GM18868 (cell line): ENCODE measurements around the gene CBR4.

Source experiments
- ATAC-seq: cut with Tn5 transposase; IDR thresholded peaks from one replicate; pipeline ENCODE4 v1.9.1; 2021; ENCODE audit warnings: mild to moderate bottlenecking, moderate library complexity; ENCODE audit not compliant: unreplicated experiment

Gene CBR4

DNA sequence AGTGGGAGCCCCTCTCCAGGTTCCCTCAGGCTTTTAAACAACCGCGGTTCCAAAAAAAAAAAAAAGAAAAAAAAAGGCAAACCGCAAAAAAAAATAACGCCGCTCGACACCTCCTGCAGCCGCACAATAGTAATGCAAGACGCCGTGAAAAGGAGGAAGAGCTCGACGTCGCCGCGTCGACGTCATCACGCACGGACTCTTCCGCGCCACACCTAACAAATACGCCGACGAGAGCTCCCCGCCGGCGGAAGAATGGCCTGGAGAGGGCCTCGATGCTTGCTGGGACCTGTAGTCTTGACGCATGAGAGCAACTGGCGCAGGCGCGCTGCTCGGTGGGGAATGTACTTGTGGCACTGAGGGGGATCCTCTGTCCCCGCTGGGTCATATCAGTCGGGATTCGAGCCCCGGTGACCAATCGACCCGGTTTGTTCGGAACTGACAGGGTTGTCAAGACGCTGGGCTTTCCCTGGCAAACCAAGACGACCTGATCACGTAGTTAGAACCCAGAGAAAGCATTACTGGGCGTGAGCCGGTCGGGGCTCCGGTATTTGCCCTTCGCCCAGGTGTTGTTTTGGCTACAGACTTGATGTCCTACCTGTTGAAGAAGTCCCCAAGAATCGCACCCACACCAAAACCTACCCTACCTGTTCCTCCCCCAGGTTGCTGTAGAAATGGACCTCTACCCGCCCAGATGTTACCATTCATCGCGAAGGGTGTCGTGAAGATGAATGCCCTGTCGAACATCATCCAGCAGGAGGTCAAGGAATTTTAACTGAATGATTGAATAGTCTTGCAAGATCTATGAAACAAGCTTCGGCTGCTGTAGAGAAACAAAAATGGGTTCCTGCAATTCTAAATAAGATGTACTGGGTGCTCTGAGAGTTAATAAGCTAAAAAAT is at the start of gene CBR4:
CBR4 (minus strand) TSS at position 131 of the 899 bp plus-strand sequence. CDS start 166 bp downstream, outside the sequence.
- peak; percentile 97 for ATAC-seq

DNA sequence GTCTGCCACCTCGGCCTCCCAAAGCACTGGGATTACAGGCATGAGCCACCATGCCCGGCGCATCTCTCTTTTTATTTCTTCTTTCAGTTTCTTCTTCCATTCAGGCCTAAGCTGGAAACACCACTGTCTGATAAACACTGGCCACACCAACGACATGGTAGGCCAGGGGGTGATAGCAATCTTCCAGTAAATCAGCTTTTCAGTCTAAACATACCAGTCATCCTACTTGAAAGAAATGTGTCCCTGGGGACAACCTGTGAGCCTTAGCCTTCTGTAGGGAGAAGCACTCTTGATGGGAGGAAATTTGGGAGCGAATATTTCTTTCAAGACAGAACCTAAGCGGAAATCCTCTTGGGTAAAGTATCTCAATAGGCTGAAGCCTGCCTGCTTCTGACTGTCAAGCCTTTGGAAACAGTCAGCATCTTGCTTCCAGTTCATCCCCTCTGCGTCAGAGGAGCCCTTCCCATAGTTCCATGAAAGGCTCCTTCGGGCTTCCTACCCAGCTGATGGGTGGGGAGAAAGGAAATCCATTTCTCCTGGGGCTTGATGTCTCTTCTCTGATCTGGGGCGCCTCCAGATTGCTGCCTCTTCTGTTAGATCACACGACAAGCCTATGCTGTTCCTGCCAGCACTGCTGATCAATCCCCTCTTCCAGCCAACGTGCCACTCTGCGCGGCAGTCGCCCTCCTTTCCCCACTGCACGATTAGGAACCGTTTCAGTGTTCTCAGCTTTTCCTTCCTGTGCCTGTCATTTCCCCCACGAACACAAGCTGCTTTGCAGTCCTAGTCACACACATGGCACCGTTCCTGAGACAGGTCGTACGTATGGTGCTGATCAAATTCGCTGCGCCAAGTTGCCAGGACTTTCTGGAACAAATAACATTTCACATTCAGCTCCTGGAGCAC is 49.5 kb upstream of the CBR4 start:
- ATAC-seq, result no peak

DNA sequence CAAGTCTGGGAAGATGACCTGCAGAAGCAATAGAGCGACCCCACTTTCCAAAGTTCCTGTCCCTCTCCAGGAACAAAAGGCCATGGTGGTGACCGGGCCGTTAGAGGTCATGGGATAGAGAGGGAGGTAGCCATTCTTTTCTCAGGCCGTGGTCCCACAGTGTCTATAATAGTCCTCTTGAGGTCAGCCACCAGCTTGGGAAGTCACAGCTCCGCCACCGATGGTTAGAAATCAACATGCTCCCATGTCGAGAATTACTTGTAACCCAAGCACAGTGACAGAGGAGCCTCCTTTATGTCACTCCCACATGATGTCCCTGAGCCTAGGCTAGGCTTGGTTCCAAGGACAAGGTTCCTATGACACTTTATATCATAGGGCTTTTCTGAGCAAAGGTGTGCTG is 48.3 kb upstream of the CBR4 start:
- no peak for ATAC-seq

DNA sequence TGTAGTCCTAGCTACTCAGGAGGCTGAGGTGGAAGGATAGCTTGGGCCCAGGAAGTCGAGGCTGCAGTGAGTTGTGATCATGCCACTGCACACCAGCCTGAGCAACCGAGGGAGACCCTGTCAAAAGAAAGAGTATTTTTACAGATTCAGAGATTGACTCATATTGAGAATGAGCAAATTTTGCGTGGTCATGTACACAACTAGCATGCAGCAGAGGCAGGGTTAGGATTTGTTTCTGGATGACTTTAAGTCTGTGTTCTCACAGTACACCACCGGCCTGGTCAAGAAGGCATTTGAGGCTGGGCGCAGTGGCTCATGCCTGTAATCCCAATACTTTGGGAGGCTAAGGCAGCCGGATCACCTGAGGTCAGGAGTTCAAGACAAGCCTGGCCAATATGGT is 44.8 kb upstream of the CBR4 start:
- ATAC-seq, result peak; percentile 89

DNA sequence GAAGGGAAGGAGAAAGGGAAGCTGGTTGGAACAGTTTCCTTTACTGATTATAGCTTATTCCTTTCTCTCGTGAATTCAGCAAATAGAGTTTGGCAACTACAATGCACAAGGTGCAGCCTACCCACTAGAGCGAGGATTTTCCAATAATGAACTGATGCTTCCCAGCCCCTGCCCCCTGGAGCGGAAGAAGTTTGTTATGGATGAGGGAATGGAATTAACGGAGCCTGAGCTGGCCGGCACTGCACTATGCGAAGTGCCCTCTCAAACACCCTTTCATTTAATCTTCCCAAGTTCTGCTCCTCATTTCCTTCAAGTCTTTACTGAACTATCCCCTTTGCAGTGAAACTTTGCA is 42.5 kb upstream of the CBR4 start:
- ATAC-seq, result no peak

DNA sequence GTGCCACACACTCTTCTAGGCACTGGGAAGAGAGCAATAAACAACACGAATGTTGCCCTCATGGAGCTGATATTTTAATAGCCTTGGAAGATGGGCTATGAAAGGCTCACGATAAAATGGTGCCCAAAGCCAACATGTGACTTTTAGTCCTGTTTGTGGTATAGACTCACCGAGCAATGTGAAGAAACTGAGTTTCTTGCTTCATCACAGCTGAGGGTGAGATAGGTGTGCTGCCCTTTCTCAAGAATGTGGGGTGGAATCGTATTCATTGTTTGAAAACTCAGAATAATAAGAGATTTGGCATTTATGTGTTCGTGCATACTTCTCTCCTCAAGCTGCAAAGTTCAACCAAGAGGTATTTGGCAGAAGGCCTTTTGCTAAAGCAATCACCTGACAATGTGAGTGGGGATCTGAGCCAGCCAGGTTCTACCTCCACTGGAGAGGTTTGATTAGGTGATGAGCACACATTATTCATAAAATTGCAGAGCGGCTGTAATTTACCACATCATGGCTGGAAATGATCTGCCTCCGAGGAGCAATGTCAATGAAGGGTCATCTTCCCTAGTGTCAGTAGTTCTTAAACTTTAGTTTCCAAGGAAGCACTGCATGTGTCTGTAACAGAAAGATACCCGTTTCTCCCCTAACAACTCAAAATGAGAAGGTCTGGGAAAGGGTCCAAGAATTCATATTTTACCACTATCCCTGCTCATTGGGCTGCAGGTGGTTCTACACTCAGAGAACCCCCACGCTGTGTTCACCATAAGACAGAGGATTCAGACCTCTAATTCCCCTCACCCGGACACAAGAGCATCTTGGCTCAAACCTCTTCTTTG is 41.9 kb upstream of the CBR4 start:
- ATAC-seq, result no peak

DNA sequence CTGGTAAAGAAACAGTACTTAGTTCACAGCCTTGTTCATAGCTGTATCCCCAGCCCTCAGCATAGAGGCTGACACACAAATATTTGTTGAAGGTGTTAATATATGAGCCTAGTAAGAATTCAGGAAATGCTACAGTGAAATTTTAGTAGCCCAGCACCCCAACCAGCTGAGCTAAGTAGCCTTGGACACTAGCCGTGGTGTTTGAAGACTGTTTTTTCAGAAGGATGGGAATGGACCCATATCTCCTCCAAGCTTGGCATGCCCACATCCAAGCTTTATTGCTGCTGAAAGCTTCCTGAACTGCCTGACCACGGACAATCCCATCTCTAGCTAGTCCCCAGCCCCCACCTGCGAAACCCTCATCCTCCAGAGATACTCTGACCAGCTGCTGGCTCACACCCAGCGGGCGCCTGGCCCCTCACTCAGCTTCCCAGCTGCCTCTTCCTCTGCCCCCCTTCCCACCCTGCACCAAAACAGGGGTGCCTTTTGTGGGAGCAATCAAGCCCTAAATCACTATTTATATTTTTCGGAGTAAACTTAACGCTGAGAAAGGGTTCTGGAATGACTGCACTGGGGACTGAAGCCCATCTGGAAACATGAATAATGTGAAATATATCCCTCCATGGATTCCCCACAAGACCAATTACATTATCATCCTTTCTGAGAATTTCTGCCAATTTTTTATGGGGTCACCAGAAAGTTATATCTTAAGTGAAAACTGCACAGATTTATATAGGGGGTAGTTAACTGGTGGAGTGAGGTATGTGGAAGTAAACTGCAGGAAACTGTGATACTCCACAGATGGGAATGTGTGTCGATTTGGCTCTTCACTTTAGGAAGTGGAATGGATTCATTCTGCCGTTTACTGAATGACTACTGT is 41.1 kb upstream of the CBR4 start:
- no peak for ATAC-seq

DNA sequence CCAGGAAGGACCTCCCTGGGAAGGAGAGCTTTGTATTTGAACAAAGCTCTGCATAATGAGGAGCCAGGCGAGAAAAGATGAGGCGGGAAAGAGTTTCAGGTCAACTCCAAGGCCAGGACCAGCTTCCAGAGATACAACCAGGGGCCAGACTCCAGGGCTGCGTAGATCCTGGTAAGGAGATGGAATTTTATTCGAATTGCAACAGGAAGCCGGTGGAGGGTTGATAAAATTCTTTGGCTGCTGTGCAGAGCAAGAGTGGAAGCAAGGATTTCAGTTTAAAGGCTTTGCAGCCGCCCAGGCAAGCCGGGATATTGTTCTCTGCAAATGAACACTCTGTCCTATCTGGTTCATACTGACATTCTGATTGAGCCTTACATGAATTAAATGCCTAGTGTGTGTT is 40.2 kb upstream of the CBR4 start:
- ATAC-seq, result no peak

DNA sequence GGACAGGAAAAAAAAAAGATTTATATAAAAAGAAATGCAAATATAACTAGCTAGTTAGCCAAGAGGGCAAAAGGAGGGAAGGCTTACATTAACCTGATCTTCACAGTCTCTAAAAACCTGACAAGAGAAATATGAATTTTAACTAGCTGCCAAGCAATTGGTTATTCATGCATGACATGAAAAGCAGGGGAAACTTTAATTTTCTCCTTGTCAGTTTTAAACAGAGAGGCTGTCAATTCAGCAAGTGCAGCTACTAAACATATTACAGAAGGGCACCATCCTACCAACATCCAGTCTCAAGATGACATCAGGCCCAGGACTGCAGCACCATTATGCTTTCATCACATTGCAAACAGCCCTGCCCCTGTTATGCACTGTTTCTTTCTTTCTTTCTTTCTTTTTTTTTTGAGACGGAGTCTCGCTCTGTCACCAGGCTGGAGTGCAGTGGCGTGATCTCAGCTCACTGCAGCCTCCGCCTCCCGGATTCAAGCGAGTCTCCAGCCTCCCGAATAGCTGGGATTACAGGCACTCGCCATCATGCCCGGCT is 38.9 kb upstream of the CBR4 start:
- no peak for ATAC-seq

DNA sequence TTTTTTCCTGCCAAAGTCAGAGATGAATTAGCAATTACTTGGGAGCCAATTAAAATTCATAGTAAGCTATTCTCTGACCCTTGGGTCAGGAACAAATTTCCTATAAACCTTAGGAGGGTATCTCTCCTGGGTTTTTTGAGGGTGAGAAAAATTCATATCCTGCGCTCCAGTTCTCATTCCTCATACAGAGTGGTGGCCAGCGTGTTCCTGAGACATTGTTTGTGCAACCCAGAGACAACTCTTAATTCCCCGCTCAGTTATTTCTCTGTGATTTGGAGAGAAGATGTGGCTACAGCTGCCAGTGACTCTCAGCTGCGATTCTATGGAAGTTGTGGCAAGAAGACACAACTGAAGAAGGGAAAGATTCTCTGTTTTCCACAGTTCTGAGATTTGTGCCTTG is 37.9 kb upstream of the CBR4 start:
- ATAC-seq, result no peak

DNA sequence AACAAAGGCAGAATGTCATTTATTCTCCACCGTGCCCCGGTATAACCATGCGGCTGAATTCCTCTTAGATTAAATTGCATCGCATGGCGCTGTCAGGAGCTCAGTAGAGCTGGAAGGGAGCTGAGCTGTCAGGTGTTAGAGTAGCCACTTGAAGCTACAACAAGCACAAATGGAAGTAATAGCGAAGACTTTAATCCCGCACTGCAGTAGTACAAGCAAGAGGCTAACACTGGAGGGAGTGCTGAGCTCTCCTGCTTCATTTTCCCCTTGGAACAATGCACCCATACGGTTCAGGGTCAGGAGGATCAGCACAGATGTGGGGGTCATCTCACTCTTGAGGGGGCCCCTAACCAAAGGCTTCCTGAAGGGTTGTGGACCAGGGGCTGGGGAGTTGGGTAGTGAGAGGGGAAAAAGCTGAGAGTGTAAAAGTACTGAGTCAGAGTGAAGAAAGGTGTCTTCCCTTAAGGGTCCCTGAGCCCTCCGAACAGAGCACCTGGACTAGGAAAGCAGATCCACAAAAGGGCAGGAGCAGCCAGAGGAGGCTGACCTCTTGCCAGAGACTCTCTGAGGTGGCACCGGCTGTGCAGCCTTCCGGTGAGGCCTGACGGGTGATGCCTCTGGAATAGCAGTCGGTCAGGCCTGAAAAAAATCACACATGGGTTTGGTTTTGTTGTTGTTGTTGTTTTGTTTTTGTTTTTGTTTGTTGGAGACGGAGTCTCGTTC is 36.0 kb upstream of the CBR4 start:
- ATAC-seq, result no peak

DNA sequence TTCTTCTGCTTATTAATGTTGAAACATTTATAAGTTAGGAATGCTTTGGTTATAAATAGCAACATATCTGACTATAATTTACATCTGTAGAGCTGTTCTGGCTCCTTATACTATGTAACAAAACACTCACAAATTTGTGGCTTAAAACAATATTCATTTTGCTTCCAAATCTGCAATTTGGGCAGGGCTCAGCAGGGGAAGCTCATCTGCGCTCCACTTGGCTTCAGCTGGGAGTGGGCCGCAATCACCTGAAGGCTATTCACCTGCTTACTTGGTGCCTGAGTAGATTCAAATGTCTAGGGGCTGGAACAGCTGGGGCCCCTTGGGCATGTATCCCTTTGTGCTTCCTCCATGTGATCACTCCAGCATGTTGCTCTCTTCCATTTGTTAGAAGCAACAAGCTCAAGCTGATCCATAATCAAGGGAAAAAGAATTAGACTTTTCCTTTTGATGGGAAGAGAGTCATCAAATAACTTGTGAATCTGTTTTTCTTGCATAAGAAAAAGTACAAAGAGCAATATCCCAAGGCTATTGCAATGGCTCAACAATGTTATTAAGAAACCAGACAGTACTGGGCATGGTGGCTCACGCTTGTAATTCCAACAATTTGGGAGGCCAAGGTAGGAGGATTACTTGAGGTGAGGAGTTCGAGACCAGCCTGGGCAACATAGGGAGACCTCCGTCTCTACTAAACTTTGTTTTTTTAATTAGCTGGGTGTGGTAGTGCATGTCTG is 34.8 kb upstream of the CBR4 start:
- ATAC-seq, result no peak

DNA sequence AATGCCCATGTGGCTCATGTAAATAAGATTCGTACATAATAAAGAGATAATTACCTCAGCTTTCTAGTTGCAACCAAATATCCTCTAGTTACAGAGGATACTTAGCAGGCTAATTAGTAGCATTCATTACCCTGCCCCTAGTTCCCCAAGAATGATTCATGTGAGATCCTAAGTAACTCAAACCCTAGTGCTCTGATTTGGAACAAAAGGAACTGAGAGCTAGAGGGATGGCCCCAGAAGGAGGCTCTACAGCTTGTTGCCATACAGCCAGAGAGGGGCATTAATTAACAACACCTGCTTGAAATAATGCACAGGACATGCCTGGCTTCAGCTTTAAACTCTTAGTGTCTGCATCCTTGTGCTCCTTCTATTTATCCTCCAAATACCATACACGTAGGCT is 32.6 kb upstream of the CBR4 start:
- no peak for ATAC-seq

DNA sequence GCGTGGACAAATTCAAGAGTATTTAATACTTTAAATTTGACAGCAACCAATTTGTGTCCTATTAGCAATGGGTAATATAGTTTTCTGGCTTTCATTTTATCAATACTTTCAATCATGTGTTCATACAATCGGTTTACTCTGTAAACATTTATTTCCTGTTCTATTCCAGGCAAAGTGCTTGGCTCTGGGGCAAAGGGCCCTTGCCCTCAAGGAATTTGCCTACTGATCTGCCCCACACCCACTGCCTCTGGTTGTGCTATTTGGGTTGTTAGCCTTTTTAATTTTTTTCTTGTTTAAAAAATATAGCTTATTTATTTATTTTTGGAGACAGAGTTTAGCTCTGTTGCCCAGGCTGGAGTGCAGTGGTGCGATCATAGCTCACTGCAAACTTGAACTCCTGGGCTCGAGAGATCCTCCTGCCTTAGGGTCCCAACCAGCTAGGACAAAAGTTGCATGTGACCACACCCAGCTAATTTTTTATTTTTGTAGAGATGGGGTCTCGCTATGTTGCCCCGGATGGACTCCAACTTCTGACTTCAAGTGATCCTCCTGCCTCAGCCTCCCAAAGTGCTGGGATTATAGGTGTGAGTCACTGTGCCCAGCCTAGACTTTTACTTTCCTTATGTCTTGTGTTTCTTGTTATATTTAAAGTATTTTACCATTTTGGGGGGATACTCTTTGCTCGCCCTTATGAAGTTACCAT is 30.7 kb upstream of the CBR4 start:
- ATAC-seq, result no peak

DNA sequence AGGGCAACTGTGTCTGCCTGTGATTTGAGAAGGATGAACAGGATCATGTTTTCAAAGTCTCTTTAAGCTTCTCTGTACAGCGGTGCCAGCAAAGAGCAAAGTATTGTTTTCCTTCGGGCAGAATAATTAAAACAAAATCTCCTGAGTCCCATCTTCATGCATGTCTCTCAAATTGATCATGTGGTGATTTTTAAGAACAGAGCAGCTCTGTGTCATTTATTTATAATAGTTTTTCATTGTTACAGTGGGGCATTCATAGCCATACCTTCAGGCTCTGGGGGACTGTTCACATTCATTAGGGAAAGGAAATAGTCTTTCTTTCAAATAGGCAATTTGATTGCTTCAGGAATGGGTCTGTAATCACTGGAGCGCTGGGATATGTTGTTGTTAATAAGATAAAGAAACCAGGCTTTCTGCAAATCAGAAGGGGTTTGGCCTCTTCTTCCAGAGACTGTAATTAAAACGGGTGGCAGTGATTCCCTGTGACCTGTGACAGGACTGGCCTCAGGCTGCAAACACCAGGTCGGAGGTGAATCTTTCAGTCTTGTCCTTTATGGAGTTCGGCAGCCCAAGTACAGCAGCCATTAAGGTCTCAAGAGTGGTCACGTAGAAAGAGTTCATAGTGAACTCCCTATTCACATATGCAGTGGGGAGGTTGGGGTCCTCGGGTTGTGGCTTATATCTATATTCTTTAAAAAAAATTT is 29.3 kb upstream of the CBR4 start:
- ATAC-seq, result no peak

DNA sequence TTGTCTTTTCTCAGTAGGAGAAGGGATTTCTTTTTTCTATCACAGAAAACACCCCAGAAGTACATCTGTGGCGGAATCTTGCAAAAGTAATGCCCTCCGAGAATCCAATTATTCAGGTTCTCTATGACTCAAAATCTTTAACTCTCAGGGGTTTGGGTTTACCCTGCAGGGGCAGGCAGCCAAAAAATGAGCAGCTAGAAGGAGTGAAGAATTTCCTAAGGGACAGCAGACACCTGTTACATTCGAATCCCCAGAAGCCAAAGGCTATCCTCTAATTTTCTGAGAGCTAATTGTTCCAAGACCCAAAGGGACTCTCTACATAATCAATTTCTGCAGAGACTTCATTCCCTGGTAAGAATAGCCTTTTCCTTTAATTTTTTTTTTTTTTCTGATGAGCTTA is 27.5 kb upstream of the CBR4 start:
- no peak for ATAC-seq
